Measurements from ENCODE around the gene MLKL. TPM values are rescaled to one million over a fixed set of nuclear protein-coding genes. Genes with fewer than 3 reads are reported as not detected.

The MLKL gene
- total and polyA plus RNA-seq, 2 of the 13 experiments (the other 11 are each of a cell fraction or from before 2014, with no cell fraction given): 6.4 to 10.7 TPM

DNA sequence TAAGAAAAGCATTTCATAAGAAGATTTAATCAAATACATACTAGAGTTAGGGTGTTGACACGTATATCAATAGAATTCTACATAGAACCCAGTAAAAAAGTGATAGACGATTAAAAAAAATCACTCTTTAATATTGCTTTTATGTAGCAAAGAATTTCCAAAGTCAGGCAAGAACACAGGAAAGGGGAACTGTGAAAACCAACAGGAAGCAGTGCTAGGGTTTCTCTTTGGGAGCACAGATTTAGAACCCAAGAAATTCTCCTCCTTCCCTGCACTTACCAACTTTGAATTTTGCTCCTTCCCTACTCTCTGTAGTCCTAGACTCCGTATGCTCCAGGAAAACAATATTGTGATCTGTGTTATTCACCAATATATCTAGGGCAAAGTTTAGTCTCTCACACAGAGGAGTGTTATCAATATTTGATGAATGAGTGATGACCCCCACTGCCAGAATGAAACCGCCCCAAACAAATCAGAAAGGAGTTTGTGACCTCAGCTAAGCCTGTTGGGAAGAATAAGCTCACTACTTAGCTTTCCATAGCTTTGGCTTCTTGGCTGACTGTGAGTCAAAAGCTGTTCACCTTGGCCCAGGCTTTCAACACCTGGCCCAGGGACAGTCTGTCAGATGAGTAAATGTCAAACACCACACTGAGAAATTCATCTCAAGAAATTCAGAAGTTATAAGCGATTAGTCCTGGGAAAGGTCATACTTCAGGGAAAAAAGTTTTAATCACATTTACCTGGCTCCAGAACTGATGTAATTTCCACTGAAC is 42.6 kb downstream of the MLKL start:
- no TSS peak for BruUV-seq (replicated peaks)
- Histone ChIP-seq H3K9me3 (ENCODE audit: low read length) (no peaks in the 10 kb centered on the region), H3K36me3 (replicated peaks in 1 of 2; ENCODE audit: control insufficient read depth in 1 of 2, insufficient read depth in 2 of 2, low read length in 2 of 2) (peaks cover 24 to 71% of the 10 kb centered on the region in 2 experiments), H2AFZ (ENCODE audit: low read length) (no peak overlapping the region), H3K9ac (ENCODE audit: insufficient read depth, low read depth, low read length) (no peak overlapping the region), H4K20me1 (ENCODE audit: insufficient read depth, low read length) (no peaks in the 10 kb centered on the region; the same call in 1 of the 2 replicates), H3K27me3 (ENCODE audit: control insufficient read depth in 1 of 2, insufficient read depth in 2 of 2, low read length in 2 of 2) (no peaks in the 10 kb centered on the region), H3K4me3 (replicated peaks in 1 of 3; ENCODE audit: insufficient read depth in 1 of 3, low read depth in 2 of 3, low read length in 3 of 3) (no peak overlapping the region), H3K4me2 (ENCODE audit: low read depth, low read length) (no peak overlapping the region), H3K79me2 (ENCODE audit: insufficient read depth, low read length) (peaks cover 91% of the 10 kb centered on the region), H3K4me1 (ENCODE audit: insufficient read depth, low read length) (peaks cover 55% of the 10 kb centered on the region), H3K27ac (ENCODE audit: extremely low read length, insufficient read depth, low read length) (no peak overlapping the region)
- no peak for DNase-seq (ENCODE audit: low spot score)
- FAIRE-seq: no peak
- in situ Hi-C loops (cut with HindIII; ENCODE audit: extremely low pct_ligation_motif_present, low pct_unique_long_range_greater_than_20kb): no loop called here
- ATAC-seq: no peak
- CTCF ChIA-PET (ENCODE audit: low intra/inter-chr PET ratio, low total read pairs): no interaction called here
- POLR2A ChIA-PET: interaction anchor here (1.4 kb wide), 1 partner anchor 9 kb away, joined by 6 read pairs; the partner anchor contains the start of gene RFWD3
- WGBS (ENCODE audit: low lambda C conversion rate): 89% methylated on average over 5 of the region's 5 CpGs
- intact Hi-C loops (cut with micrococcal nuclease; ENCODE audit: unreplicated experiment): no loop called here
- TF ChIP-seq ZNF225 (CRISPR knock-in tag; IDR thresholded peaks at IDR 0.05): no peak
- TF ChIP-seq POLR2G (IDR thresholded peaks at IDR 0.05; ENCODE audit: low read depth, low read length): no peak
- no peak for TF ChIP-seq SNAI1 (CRISPR knock-in tag; IDR thresholded peaks at IDR 0.05; ENCODE audit: borderline replicate concordance)
- TF ChIP-seq ZNF550 (CRISPR knock-in tag; IDR thresholded peaks at IDR 0.05; ENCODE audit: borderline replicate concordance): no peak
- TF ChIP-seq ZNF235 (CRISPR knock-in tag; IDR thresholded peaks at IDR 0.05; ENCODE audit: borderline replicate concordance): no peak
- TF ChIP-seq, protein P1, sequence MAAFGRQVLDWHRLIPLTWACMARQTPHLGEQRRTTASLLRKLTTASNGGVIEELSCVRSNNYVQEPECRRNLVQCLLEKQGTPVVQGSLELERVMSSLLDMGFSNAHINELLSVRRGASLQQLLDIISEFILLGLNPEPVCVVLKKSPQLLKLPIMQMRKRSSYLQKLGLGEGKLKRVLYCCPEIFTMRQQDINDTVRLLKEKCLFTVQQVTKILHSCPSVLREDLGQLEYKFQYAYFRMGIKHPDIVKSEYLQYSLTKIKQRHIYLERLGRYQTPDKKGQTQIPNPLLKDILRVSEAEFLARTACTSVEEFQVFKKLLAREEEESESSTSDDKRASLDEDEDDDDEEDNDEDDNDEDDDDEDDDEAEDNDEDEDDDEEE (CRISPR knock-in tag; IDR thresholded peaks at IDR 0.05): no peak
- TF ChIP-seq, protein P2, sequence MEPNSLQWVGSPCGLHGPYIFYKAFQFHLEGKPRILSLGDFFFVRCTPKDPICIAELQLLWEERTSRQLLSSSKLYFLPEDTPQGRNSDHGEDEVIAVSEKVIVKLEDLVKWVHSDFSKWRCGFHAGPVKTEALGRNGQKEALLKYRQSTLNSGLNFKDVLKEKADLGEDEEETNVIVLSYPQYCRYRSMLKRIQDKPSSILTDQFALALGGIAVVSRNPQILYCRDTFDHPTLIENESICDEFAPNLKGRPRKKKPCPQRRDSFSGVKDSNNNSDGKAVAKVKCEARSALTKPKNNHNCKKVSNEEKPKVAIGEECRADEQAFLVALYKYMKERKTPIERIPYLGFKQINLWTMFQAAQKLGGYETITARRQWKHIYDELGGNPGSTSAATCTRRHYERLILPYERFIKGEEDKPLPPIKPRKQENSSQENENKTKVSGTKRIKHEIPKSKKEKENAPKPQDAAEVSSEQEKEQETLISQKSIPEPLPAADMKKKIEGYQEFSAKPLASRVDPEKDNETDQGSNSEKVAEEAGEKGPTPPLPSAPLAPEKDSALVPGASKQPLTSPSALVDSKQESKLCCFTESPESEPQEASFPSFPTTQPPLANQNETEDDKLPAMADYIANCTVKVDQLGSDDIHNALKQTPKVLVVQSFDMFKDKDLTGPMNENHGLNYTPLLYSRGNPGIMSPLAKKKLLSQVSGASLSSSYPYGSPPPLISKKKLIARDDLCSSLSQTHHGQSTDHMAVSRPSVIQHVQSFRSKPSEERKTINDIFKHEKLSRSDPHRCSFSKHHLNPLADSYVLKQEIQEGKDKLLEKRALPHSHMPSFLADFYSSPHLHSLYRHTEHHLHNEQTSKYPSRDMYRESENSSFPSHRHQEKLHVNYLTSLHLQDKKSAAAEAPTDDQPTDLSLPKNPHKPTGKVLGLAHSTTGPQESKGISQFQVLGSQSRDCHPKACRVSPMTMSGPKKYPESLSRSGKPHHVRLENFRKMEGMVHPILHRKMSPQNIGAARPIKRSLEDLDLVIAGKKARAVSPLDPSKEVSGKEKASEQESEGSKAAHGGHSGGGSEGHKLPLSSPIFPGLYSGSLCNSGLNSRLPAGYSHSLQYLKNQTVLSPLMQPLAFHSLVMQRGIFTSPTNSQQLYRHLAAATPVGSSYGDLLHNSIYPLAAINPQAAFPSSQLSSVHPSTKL (CRISPR knock-in tag; IDR thresholded peaks at IDR 0.05): no peak
- TF ChIP-seq ZBTB14 (CRISPR knock-in tag; IDR thresholded peaks at IDR 0.05): no peak
- TF ChIP-seq ZFP91 (CRISPR knock-in tag; IDR thresholded peaks at IDR 0.05; ENCODE audit: borderline replicate concordance): no peak
- TF ChIP-seq ZNF513 (CRISPR knock-in tag; conservative IDR thresholded peaks at IDR 0.05): no peak
- TF ChIP-seq PRMT3 (CRISPR knock-in tag; IDR thresholded peaks at IDR 0.05; ENCODE audit: borderline replicate concordance, low read depth): no peak
- TF ChIP-seq FOSL2 (CRISPR knock-in tag; IDR thresholded peaks at IDR 0.05): no peak

All from HepG2 (cell line).